GM12878 (cell line): Measurements from ENCODE around the gene TLNRD1. TPM values are rescaled to one million over a fixed set of nuclear protein-coding genes. Genes with fewer than 3 reads are reported as not detected.

ENCODE experiments used
- ATAC-seq: fragments of 200-7000 bp; cut with Tn5 transposase; 3 replicates; pipeline ENCODE4 v1.9.1; 2020; ENCODE audit warnings: mild to moderate bottlenecking, moderate library complexity
- BruUV-seq: library from RNA; stranded (reverse); fragments of 400-500 nt; replicated peaks from 2 replicates; lab custom pipeline; 2021; lab: Mats Ljungman, UMichigan
- CTCF ChIA-PET: fragments of 300-600 bp; sonication (Branson Sonifier 250); formaldehyde crosslinking; extraction: SDS; loops from one replicate; lab custom pipeline; 2021; ENCODE audit warnings: inconsistent platforms; lab: Yijun Ruan, JAX
- POLR2A ChIA-PET: fragments of 350-600 bp; formaldehyde crosslinking; extraction: SDS; loops from one replicate; lab custom pipeline; 2021; ENCODE audit warnings: inconsistent platforms; lab: Charles Lee
- RAD21 ChIA-PET: fragments of 300-600 bp; sonication (Branson Sonifier 250); formaldehyde crosslinking; loops from one replicate; lab custom pipeline; 2023; ENCODE audit warnings: antibody characterized with exemption; ENCODE audit not compliant: unreplicated experiment; lab: Charles Lee
- SMC1A ChIA-PET: fragments of 300-600 bp; sonication (Branson Sonifier 250); formaldehyde crosslinking; loops from one replicate; lab custom pipeline; 2023; ENCODE audit not compliant: unreplicated experiment, uncharacterized antibody; lab: Charles Lee
- DNase-seq: peaks from one replicate; pipeline ENCODE4 v3.0.0-alpha.2; 2011; ENCODE audit warnings: low read depth, low spot score
- FAIRE-seq: peaks from 3 replicates; lab custom pipeline; 2011; peaks lifted over from hg19 to GRCh38; lab: Jason Lieb, UNC
- H2AFZ ChIP-seq: 2 replicates; pipeline ENCODE4 v1.6.0; 2011; ENCODE audit warnings: low read depth, low read length, control low read depth; ENCODE audit not compliant: control insufficient read depth
- H3K27ac ChIP-seq: 2 replicates; pipeline ENCODE4 v1.5.1; 2011; ENCODE audit warnings: control low read depth; ENCODE audit not compliant: control insufficient read depth, insufficient read depth
- H3K27me3 ChIP-seq, 2 experiments: replicated peaks in 1 of 2; 2 replicates each; pipeline versions ENCODE4 v1.6.0 to v1.6.1; 2011; ENCODE audit warnings: low read length in 1 of 2; ENCODE audit not compliant: control insufficient read depth in 2 of 2, insufficient read depth in 2 of 2
- H3K36me3 ChIP-seq, 2 experiments: 2 replicates each; pipeline ENCODE4 v1.5.1; 2011; ENCODE audit warnings: low read length in 1 of 2; ENCODE audit not compliant: control insufficient read depth in 2 of 2, insufficient read depth in 2 of 2
- H3K4me1 ChIP-seq: 2 replicates; pipeline ENCODE4 v1.6.1; 2011; ENCODE audit warnings: mild to moderate bottlenecking, low read length, moderate library complexity, mixed read lengths; ENCODE audit not compliant: control insufficient read depth, insufficient read depth
- H3K4me2 ChIP-seq: 2 replicates; pipeline ENCODE4 v1.6.0; 2011; ENCODE audit warnings: control low read depth; ENCODE audit not compliant: control insufficient read depth, insufficient read depth
- H3K4me3 ChIP-seq: fragments of 200-600 bp; sonication (generic); 2 replicates; pipeline ENCODE4 v1.5.1; 2016
- H3K79me2 ChIP-seq: 2 replicates; pipeline ENCODE4 v1.6.0; 2011; ENCODE audit warnings: low read length; ENCODE audit not compliant: control insufficient read depth, insufficient read depth
- H3K9ac ChIP-seq: 2 replicates; pipeline ENCODE4 v1.8.0; 2011; ENCODE audit warnings: low read length, control low read depth, mixed read lengths; ENCODE audit not compliant: control insufficient read depth, insufficient read depth
- H3K9me3 ChIP-seq: replicated peaks from 3 replicates; pipeline ENCODE4 v1.5.1; 2011; ENCODE audit warnings: mild to moderate bottlenecking, low read length; ENCODE audit not compliant: control insufficient read depth, insufficient read depth
- H4K20me1 ChIP-seq: 2 replicates; pipeline ENCODE4 v1.6.0; 2011; ENCODE audit not compliant: control insufficient read depth, insufficient read depth
- CBX5 ChIP-seq: sonication (generic); IDR thresholded peaks from 2 replicates; pipeline ENCODE4 v1.6.1; 2016; ENCODE audit warnings: low read depth, moderate library complexity, mild to moderate bottlenecking, inconsistent platforms
- CHD2 ChIP-seq: IDR thresholded peaks from 2 replicates; pipeline ENCODE4 v1.6.1; 2011; ENCODE audit warnings: low read depth, low read length, improper control_type of control experiment, borderline replicate concordance
- HDAC2 ChIP-seq: fragments of 200-600 bp; sonication (generic); IDR thresholded peaks from 2 replicates; pipeline ENCODE4 v1.6.1; 2017
- RAD51 ChIP-seq: fragments of 450-650 bp; IDR thresholded peaks from 2 replicates; pipeline ENCODE4 v1.6.1; 2016; ENCODE audit warnings: moderate library complexity, mild to moderate bottlenecking, inconsistent platforms
- RUNX3 ChIP-seq: IDR thresholded peaks from 2 replicates; pipeline ENCODE4 v1.6.1; 2012; ENCODE audit warnings: low read length, inconsistent platforms
- SPI1 ChIP-seq: IDR thresholded peaks from 2 replicates; pipeline ENCODE4 v1.6.1; 2011; ENCODE audit warnings: low read depth, mild to moderate bottlenecking, low read length, moderate library complexity, borderline replicate concordance; ENCODE audit not compliant: insufficient read depth
- ZNF207 ChIP-seq: fragments of 450-650 bp; IDR thresholded peaks from 2 replicates; pipeline ENCODE4 v1.6.1; 2014; ENCODE audit warnings: antibody characterized with exemption, mild to moderate bottlenecking, borderline replicate concordance
- ZSCAN29 ChIP-seq: fragments of 450-650 bp; IDR thresholded peaks from 2 replicates; pipeline ENCODE4 v1.6.1; 2017; ENCODE audit warnings: mild to moderate bottlenecking, moderate library complexity
- WGBS: methylation state at CpG from one replicate; pipeline ENCODE4 v1.1.6; 2016; ENCODE audit warnings: low lambda C conversion rate; ENCODE audit not compliant: insufficient replicate concordance, insufficient coverage; ENCODE audit errors: missing lambda C conversion rate; 5-methylcytosine and 5-hydroxymethylcytosine counted together
- in situ Hi-C: fragments of 300-500 bp; cut with MboI; formaldehyde crosslinking; loops from 9 replicates; pipeline ENCODE4 v1.14.3; 2018; ENCODE audit warnings: mixed read lengths
- intact Hi-C: fragments of 100-400 bp; cut with micrococcal nuclease; formaldehyde crosslinking; loops from one replicate; pipeline ENCODE4 v1.14.2; 2022; ENCODE audit not compliant: unreplicated experiment
- polyA plus RNA-seq, 11 experiments: library from polyadenylated mRNA; depleted of rRNA in 4 of 11; unstranded in 6 of 11; stranded (reverse) in 5 of 11; fragments of >200 nt; fragmentation: Nextera tagmentation in 4 of 11; fragmentation: Illumina TruSeq in 1 of 11; extraction: Ambion mirVana in 4 of 11; extraction: Trizol in 1 of 11; gene quantifications; 1 replicate in 1 of 11; 2 replicates in 10 of 11; pipeline versions ENCODE4 v1.2.1 to v1.2.3, GENCODE V29; 2011 to 2016; ENCODE audit warnings: inconsistent platforms in 2 of 11, missing spikeins in 2 of 11, low read depth in 1 of 11
- total RNA-seq, 4 experiments: library from RNA; depleted of rRNA in 3 of 4; stranded (reverse); fragments of >200 nt in 3 of 4; fragmentation: Illumina TruSeq in 1 of 4; extraction: Trizol in 1 of 4; gene quantifications; 2 replicates each; pipeline versions ENCODE4 v1.2.1 to v1.2.3, GENCODE V29; 2013 to 2021
- TF ChIP-seq, protein P1 (sequence below): IDR thresholded peaks from 2 replicates; pipeline ENCODE4 v1.6.1; 2011; ENCODE audit warnings: borderline replicate concordance, low read depth, mild to moderate bottlenecking, moderate library complexity, mixed read lengths, low read length; ENCODE audit not compliant: insufficient read depth; ENCODE audit errors: extremely low read length

Gene TLNRD1
- total and polyA plus RNA-seq, 10 of the 15 experiments (the other 5 are each of a cell fraction or from before 2014, with no cell fraction given): 2.5 to 44.8 (median 9.1) TPM

DNA sequence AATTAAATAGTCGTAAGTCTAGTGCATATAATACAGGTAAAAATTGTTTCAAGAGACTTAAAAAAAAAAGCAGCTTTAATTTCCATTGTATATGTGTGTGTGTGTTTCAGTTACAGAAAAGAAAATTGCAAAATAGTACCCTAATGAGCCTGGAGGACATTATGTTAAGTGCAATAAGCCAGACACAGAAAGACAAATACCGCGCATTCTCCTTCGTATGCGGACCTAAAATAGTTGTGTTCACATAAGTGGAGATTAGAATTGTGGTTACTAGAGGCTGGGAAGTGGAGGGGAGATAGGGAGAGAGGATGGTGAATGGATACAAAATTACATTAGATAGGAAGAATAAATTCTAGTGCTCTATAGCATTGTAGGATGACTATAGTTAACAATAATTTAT, 14.7 kb upstream of the TLNRD1 start:
- peak overlapping the region; percentile 59 for H3K4me2 ChIP-seq

More for the DNA sequence above, 14.7 kb upstream of the TLNRD1 start:
- BruUV-seq: no TSS peak
- Histone ChIP-seq H3K27me3 (no peaks in the 10 kb centered on the region), H3K36me3 (peaks cover 0 to 7% of the 10 kb centered on the region in 2 experiments; a peak in 2 of 4 replicates), H3K27ac (no peak overlapping the region), H3K4me3 (peak overlapping the region; percentile 20; the same call in 1 of the 2 replicates), H3K79me2 (peaks cover 65% of the 10 kb centered on the region), H3K4me1 (peaks cover 5% of the 10 kb centered on the region), H4K20me1 (no peaks in the 10 kb centered on the region), H3K9me3 (no peaks in the 10 kb centered on the region), H2AFZ (no peak overlapping the region), H3K9ac (no peak overlapping the region)
- TF ChIP-seq, protein P1, sequence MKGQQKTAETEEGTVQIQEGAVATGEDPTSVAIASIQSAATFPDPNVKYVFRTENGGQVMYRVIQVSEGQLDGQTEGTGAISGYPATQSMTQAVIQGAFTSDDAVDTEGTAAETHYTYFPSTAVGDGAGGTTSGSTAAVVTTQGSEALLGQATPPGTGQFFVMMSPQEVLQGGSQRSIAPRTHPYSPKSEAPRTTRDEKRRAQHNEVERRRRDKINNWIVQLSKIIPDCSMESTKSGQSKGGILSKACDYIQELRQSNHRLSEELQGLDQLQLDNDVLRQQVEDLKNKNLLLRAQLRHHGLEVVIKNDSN: no peak
- TF ChIP-seq CHD2 (no peak), ZNF207 (no peak), CBX5 (no peak), RAD51 (no peak), SPI1 (no peak), RUNX3 (no peak), ZSCAN29 (no peak), HDAC2 (no peak)
- POLR2A ChIA-PET: interaction anchor here (1.0 to 1.7 kb wide), 3 partner anchors 13 to 16 kb away, joined by 3 to 5 read pairs (median 4); partner anchors contain the start of gene TLNRD1
- no peak for DNase-seq
- RAD21 ChIA-PET: interaction anchor here (0.7 to 2.4 kb wide), 3 partner anchors 9 to 280 kb away, joined by 3 to 14 read pairs (median 7); no protein-coding TSS in a partner anchor
- in situ Hi-C loops (no loop called here), intact Hi-C loops (no loop called here)
- no peak for ATAC-seq
- 88% methylated on average over 5 of the region's 5 CpGs for WGBS
- SMC1A ChIA-PET: interaction anchor here (1.0 to 3.0 kb wide), 4 partner anchors 14 to 280 kb away, joined by 3 to 11 read pairs (median 4); partner anchors contain the start of gene TLNRD1
- FAIRE-seq: no peak
- CTCF ChIA-PET: interaction anchor here (0.6 to 4.7 kb wide), 6 partner anchors 12 to 280 kb away, joined by 3 to 27 read pairs (median 4); no protein-coding TSS in a partner anchor
